GM10248 (cell line): ENCODE measurements around the gene MLC1.

Experiments used
- CTCF ChIA-PET: fragments of 300-600 bp; sonication (Branson Sonifier 250); formaldehyde crosslinking; extraction: SDS; loops from one replicate; lab custom pipeline; 2021; ENCODE audit warnings: antibody characterized with exemption; lab: Yijun Ruan, JAX
- POLR2A ChIA-PET: fragments of 350-650 bp; sonication (Branson Sonifier 250); formaldehyde crosslinking; extraction: SDS; loops from one replicate; lab custom pipeline; 2020; ENCODE audit warnings: antibody characterized with exemption; lab: Yijun Ruan, JAX
- DNase-seq: peaks from one replicate; pipeline ENCODE4 v3.0.0; 2012; ENCODE audit errors: extremely low spot score
- TF ChIP-seq, protein P1 (sequence below): IDR thresholded peaks from 2 replicates; pipeline ENCODE4 v1.5.1; 2012; ENCODE audit warnings: mild to moderate bottlenecking, low read depth; ENCODE audit errors: extremely low read depth, missing control alignments, control extremely low read depth

Gene MLC1

DNA sequence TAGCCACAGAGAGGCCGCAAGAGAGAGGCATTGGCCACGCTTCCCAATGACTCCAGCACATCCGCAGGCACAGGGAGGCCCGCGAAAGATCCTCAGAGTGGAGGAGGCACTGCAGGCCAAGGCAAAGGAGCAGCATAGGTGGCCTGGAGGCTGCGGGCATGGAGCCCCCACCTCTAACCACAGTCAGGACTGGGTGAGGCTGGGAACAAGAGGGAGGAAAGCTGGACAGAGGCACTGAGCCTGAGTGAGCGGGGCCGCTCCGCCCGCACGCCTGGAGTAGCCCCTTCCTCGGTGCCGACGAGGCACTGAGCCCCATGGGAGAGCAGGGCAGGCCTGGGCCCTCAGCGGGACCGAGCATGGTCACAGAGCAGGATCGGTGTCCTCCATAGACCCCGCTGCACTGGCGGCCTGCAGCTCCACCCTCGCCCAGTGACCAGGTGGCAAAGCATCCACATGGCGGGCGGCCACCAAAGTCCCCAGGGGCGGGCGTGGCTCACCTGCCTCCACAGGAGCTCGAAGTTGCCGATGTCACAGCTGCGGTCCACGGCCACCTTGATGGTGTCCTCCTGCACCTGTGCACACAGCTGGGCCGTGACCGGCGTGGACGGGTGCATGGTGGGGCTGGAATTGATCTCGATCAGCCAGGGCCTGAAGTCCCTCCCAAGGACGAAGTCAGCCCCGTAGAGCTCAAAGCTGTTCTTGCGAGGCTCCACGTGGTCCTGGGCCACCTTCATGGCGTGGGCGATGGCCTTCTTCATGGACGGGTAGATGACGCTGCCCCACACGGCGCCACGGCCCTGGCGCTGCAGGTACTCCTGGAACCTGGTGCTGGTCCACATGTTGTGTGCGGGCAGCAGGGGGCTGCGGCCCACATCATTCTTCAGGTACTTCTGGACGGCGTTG, 53.8 kb downstream of the MLC1 start:
- CTCF ChIA-PET, result interaction anchor here (0.8 to 4.3 kb wide), 17 partner anchors 14 to 264 kb away, joined by 3 to 90 read pairs (median 5); no protein-coding TSS in a partner anchor
- TF ChIP-seq, protein P1, sequence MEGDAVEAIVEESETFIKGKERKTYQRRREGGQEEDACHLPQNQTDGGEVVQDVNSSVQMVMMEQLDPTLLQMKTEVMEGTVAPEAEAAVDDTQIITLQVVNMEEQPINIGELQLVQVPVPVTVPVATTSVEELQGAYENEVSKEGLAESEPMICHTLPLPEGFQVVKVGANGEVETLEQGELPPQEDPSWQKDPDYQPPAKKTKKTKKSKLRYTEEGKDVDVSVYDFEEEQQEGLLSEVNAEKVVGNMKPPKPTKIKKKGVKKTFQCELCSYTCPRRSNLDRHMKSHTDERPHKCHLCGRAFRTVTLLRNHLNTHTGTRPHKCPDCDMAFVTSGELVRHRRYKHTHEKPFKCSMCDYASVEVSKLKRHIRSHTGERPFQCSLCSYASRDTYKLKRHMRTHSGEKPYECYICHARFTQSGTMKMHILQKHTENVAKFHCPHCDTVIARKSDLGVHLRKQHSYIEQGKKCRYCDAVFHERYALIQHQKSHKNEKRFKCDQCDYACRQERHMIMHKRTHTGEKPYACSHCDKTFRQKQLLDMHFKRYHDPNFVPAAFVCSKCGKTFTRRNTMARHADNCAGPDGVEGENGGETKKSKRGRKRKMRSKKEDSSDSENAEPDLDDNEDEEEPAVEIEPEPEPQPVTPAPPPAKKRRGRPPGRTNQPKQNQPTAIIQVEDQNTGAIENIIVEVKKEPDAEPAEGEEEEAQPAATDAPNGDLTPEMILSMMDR, result no peak
- DNase-seq, result no peak
- POLR2A ChIA-PET, result no interaction called here

DNA sequence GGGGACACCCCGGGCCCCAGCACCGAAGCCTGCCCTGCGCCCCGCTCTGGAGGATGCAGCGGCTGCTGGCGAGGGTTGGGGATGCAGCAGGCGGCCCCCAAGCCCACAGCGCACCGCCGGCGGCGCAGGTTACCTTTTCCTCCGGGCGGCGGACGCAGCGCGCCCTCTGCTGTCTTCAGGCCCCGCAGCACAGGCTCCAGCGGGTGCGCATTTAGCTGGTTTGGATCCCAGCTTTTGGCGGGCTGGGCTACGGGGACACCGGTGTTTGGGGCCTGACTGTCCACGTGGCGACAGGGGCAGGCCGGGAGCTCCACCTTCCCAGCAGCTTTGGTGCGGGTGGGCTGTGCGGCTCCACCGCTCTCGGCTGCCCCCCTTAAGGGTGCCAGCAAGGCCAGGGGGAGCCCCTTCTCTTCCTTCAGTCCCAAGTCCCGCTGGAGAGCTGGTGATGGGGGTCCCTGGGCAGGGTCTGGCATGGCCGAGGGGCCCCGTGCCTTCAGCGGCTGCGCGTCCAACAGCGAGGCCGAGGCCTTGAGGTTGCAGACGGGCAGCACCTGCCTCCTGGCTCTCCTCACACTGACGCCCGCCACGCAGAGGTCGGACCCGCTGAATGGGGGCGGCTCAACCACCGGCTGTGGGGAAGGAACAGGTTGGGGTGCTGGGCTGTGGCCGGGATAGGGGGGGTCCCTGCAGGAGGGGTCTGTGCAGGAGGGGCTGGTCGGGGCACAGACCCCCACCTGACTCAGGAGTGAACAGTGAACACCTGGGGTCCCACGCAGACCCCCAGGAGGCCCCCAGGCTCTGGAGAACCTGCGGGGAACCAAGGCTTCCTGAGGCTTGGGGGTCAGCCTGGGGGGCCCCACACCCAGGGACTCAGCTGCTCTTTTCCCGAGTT, 54.7 kb downstream of the MLC1 start:
- ChIA-PET CTCF (interaction anchor here (0.6 to 4.3 kb wide), 34 partner anchors 10 to 263 kb away, joined by 3 to 90 read pairs (median 4); partner anchors contain the start of gene IL17REL), POLR2A (no interaction called here)
- peak; percentile 93 for DNase-seq
- TF ChIP-seq, protein P1, result peak; percentile 96

DNA sequence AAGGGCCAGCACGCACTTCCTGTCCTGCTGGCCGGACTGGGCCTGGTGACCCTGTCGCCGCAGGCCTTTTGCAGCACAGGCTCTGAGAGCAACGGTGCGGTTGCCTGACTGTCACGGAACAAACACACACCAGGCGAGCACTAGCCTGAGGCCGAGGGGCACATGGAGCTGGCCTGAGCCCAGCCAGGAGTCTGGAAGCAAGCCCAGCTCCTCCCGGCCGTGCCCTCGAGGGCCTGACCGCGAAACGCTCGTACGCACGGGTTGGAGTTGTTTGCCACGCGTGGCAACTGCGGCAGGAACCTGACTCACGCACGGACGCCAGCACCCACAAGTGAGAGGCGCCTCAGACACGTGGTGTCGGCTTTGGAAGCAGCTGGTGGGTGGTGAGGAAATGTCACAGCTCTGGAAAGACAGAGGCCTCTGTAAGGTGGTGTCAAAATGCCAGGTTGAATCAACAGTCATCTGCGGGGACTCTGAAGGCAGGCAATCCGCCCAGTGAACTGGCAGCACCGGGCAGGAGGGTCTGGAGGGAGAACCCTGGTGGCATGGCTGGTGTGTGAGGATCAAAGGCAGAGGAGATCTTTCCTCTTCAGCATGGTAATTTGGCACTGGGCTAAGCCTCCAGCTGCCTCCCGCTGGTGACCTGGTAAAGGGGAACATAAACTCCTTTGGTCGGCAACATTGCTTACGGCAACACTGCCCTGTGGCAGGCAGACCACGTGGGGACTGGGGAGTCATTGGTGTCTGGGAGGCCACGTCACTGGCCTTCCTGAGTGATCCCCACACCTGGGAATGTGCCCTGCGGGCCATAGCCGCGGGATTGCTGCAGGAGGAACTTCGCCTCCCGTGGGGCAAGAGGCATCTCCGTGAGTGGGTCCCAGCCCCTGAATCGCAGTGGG, 57.3 kb downstream of the MLC1 start:
- CTCF ChIA-PET, result interaction anchor here (0.7 to 2.5 kb wide), 4 partner anchors 33 to 260 kb away, joined by 3 to 17 read pairs (median 3); no protein-coding TSS in a partner anchor
- POLR2A ChIA-PET, result no interaction called here
- TF ChIP-seq, protein P1, result no peak
- no peak for DNase-seq

DNA sequence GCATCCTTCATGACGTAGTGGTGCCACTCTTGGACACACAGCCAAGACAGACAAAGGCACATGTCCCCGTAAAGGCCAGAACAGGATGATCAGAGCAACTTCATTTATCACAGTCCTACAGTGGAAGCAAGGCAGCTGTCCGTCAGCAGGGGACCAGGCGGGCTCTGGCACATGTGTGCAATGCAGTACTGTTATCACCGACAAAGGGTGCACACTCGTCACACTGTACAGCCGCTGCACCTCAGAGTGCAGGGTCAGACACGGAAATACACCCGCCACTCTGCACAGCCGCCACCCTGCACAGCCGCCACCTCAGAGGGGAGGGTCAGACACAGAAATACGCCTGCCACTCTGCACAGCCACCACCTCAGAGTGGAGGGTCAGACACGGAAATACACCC, 59.2 kb downstream of the MLC1 start:
- ChIA-PET POLR2A (no interaction called here), CTCF (interaction anchor here (2.5 kb wide), 1 partner anchor 95 kb away, joined by 17 read pairs; no protein-coding TSS in a partner anchor)
- no peak for DNase-seq
- TF ChIP-seq, protein P1, result no peak

DNA sequence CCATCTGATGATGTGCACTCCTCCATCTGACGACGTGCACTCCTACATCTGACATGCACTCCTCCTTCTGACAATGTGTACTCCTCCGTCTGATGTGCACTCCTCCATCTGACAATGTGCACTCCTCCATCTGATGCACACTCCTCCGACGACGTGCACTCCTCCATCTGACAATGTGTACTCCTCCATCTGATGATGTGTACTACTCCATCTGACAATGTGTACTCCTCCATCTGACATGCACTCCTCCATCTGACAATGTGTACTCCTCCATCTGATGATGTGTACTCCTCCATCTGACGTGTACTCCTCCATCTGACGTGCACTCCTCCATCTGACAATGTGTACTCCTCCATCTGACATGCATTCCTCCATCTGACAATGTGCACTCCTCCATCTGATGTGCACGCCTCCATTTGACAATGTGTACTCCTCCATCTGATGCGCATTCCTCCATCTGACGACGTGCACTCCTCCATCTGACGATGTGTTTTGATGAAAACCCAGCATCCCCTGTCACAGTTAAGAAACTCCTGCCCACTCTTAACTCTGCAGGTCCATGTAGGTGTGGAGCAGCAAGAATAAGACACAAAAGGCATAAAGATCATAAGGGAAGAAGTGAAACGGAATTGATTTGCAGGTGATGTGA, 62.9 kb downstream of the MLC1 start:
- TF ChIP-seq, protein P1, result no peak
- CTCF ChIA-PET, result no interaction called here
- POLR2A ChIA-PET, result no interaction called here
- no peak for DNase-seq
